HepG2 (cell line): Measurements from ENCODE around the gene DQX1. TPM values are rescaled to one million over a fixed set of nuclear protein-coding genes. Genes with fewer than 3 reads are reported as not detected.

Experiments
- ARID2 ChIP-seq: sonication (generic); formaldehyde crosslinking; IDR thresholded peaks from 2 replicates; pipeline ENCODE4 v1.8.1; 2022; ENCODE audit warnings: mild to moderate bottlenecking, missing genetic modification reagents, borderline replicate concordance
- BORCS8-MEF2B ChIP-seq: sonication (generic); formaldehyde crosslinking; IDR thresholded peaks from 2 replicates; pipeline ENCODE4 v1.8.0; 2022; ENCODE audit warnings: mild to moderate bottlenecking, missing genetic modification reagents
- ESRRA ChIP-seq: sonication (generic); formaldehyde crosslinking; IDR thresholded peaks from 2 replicates; pipeline ENCODE4 v1.5.1; 2020; ENCODE audit warnings: mild to moderate bottlenecking, low read depth, missing genetic modification reagents
- FOXP4 ChIP-seq: sonication (generic); formaldehyde crosslinking; IDR thresholded peaks from 2 replicates; pipeline ENCODE4 v1.4.0; 2020; ENCODE audit warnings: missing genetic modification reagents
- HMG20B ChIP-seq: conservative IDR thresholded peaks from 2 replicates; pipeline ENCODE4 v1.6.1; 2016; ENCODE audit warnings: missing genetic modification reagents, missing compliant biosample characterization
- JUNB ChIP-seq: sonication (generic); formaldehyde crosslinking; IDR thresholded peaks from 2 replicates; pipeline ENCODE4 v1.8.0; 2022; ENCODE audit warnings: missing genetic modification reagents, mild to moderate bottlenecking, borderline replicate concordance
- KDM5A ChIP-seq: fragments of 200-600 bp; sonication (generic); IDR thresholded peaks from 2 replicates; pipeline ENCODE4 v1.7.0; 2018; ENCODE audit warnings: antibody characterized with exemption, mild to moderate bottlenecking, low read length, borderline replicate concordance
- SCMH1 ChIP-seq: sonication (generic); formaldehyde crosslinking; IDR thresholded peaks from 2 replicates; pipeline ENCODE4 v1.9.0; 2021; ENCODE audit warnings: missing genetic modification reagents, mild to moderate bottlenecking, borderline replicate concordance
- ZNF549 ChIP-seq: sonication (generic); formaldehyde crosslinking; IDR thresholded peaks from 2 replicates; pipeline ENCODE4 v1.5.0; 2020; ENCODE audit warnings: missing genetic modification reagents
- ZNF770 ChIP-seq: sonication (generic); formaldehyde crosslinking; IDR thresholded peaks from 2 replicates; pipeline ENCODE4 v1.5.0; 2020; ENCODE audit warnings: mild to moderate bottlenecking, missing genetic modification reagents
- ZNF788 ChIP-seq: sonication (generic); formaldehyde crosslinking; IDR thresholded peaks from 2 replicates; pipeline ENCODE4 v1.5.0; 2020; ENCODE audit warnings: mild to moderate bottlenecking, missing genetic modification reagents, borderline replicate concordance
- ZSCAN25 ChIP-seq: sonication (generic); formaldehyde crosslinking; IDR thresholded peaks from 2 replicates; pipeline ENCODE4 v1.8.0; 2022; ENCODE audit warnings: mild to moderate bottlenecking, missing genetic modification reagents
- polyA plus RNA-seq, 8 experiments: library from polyadenylated mRNA; depleted of rRNA in 3 of 8; stranded (reverse) in 7 of 8; unstranded in 1 of 8; fragments of >200 nt; fragmentation: Illumina TruSeq in 4 of 8; extraction: Trizol in 4 of 8; gene quantifications; 2 replicates each; pipeline versions ENCODE4 v1.2.1 to v1.2.3, GENCODE V29; 2011 to 2016; ENCODE audit warnings: low read depth in 4 of 8, missing spikeins in 1 of 8, mixed read lengths in 1 of 8; ENCODE audit not compliant: insufficient read depth in 1 of 8
- total RNA-seq, 5 experiments: library from RNA; depleted of rRNA; stranded (reverse); fragments of >200 nt; fragmentation: Illumina TruSeq; extraction: Trizol; gene quantifications; 2 replicates each; pipeline ENCODE4 v1.2.3, GENCODE V29; 2016; ENCODE audit warnings: low read depth in 1 of 5
- TF ChIP-seq, protein P1 (sequence below): IDR thresholded peaks from 2 replicates; pipeline ENCODE4 v1.6.1; 2012; ENCODE audit warnings: inconsistent platforms
- TF ChIP-seq, protein P2 (sequence below): fragments of 450-650 bp; IDR thresholded peaks from 2 replicates; pipeline ENCODE4 v1.6.1; 2016
- TF ChIP-seq, protein P3 (sequence below): sonication (generic); formaldehyde crosslinking; IDR thresholded peaks from 2 replicates; pipeline ENCODE4 v1.8.0; 2022; ENCODE audit warnings: missing genetic modification reagents, mild to moderate bottlenecking, inconsistent platforms, borderline replicate concordance
- TF ChIP-seq, protein P4 (sequence below): sonication (generic); formaldehyde crosslinking; IDR thresholded peaks from 2 replicates; pipeline ENCODE4 v1.4.0; 2020; ENCODE audit warnings: missing genetic modification reagents, borderline replicate concordance

The DQX1 gene
- total and polyA plus RNA-seq, 2 of the 13 experiments (the other 11 are each of a cell fraction or from before 2014, with no cell fraction given), result 27.6 to 89.8 TPM

DNA sequence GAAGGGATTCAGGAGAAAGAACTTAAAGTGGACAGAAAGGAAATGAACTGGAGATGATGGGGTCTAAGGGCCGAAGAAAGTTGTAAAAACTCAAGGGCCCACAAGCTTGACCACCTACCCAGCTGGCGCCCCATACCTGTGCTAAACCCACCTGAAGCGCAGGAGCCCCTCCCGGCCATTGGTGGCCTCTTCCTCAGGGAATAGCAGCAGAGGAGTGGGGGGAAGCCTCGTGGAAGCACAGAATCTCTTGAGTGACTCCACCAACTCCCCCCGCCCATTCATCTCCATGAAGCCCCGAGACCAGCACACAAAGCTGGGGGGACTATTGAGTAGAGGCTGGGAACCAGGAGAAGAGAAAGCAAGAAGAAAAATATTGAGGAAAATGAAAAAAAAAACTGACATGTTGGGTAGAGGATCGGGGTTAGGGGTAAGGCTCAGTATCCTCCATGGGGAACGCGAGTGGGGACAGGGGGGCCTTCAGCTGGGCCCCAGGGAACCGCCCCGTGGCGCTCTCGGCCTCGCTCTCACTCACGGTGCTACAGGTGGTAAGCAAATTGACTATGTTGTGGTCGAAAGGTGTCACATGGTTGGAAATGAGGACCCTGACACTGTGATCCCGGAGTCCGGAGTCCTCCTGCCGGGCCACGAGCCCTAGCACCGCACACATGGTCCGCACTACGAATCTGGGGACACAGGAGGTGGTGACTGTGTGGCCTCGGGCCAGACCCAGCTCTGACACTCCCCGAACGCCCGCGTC, 2.7 kb upstream of the DQX1 start (continued):
- TF ChIP-seq ZNF788 (CRISPR knock-in tag), result no peak
- TF ChIP-seq, protein P1, sequence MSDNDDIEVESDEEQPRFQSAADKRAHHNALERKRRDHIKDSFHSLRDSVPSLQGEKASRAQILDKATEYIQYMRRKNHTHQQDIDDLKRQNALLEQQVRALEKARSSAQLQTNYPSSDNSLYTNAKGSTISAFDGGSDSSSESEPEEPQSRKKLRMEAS, result peak; percentile 91
- no peak for TF ChIP-seq FOXP4
- TF ChIP-seq KDM5A, result no peak
- TF ChIP-seq, protein P2, sequence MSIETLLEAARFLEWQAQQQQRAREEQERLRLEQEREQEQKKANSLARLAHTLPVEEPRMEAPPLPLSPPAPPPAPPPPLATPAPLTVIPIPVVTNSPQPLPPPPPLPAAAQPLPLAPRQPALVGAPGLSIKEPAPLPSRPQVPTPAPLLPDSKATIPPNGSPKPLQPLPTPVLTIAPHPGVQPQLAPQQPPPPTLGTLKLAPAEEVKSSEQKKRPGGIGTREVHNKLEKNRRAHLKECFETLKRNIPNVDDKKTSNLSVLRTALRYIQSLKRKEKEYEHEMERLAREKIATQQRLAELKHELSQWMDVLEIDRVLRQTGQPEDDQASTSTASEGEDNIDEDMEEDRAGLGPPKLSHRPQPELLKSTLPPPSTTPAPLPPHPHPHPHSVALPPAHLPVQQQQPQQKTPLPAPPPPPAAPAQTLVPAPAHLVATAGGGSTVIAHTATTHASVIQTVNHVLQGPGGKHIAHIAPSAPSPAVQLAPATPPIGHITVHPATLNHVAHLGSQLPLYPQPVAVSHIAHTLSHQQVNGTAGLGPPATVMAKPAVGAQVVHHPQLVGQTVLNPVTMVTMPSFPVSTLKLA, result peak; percentile 70
- TF ChIP-seq ZNF770 (CRISPR knock-in tag), result no peak
- peak; percentile 81 for TF ChIP-seq ARID2 (CRISPR knock-in tag)
- TF ChIP-seq JUNB (CRISPR knock-in tag), result no peak
- peak; percentile 80; the same call in 1 of the 2 replicates for TF ChIP-seq BORCS8-MEF2B (CRISPR knock-in tag)
- TF ChIP-seq SCMH1 (CRISPR knock-in tag), result no peak
- 0 out of 2 replicates have a peak, but pooled peaks have one; percentile 3 for TF ChIP-seq ZSCAN25 (CRISPR knock-in tag)
- TF ChIP-seq, protein P3, sequence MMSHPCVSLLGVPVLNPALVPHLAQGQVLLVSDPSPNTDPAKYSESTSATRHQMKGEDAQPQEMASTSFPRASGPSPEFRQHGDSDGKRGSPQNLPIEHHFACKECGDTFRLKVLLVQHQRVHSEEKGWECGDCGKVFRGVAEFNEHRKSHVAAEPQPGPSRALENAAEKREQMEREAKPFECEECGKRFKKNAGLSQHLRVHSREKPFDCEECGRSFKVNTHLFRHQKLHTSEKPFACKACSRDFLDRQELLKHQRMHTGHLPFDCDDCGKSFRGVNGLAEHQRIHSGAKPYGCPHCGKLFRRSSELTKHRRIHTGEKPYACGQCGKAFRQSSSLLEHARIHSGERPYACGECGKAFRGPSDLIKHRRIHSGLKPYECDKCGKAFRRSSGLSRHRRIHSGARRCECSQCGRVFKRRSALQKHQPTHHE (CRISPR knock-in tag), result no peak
- TF ChIP-seq HMG20B (CRISPR knock-in tag), result no peak
- no peak for TF ChIP-seq ZNF549
- TF ChIP-seq, protein P4, sequence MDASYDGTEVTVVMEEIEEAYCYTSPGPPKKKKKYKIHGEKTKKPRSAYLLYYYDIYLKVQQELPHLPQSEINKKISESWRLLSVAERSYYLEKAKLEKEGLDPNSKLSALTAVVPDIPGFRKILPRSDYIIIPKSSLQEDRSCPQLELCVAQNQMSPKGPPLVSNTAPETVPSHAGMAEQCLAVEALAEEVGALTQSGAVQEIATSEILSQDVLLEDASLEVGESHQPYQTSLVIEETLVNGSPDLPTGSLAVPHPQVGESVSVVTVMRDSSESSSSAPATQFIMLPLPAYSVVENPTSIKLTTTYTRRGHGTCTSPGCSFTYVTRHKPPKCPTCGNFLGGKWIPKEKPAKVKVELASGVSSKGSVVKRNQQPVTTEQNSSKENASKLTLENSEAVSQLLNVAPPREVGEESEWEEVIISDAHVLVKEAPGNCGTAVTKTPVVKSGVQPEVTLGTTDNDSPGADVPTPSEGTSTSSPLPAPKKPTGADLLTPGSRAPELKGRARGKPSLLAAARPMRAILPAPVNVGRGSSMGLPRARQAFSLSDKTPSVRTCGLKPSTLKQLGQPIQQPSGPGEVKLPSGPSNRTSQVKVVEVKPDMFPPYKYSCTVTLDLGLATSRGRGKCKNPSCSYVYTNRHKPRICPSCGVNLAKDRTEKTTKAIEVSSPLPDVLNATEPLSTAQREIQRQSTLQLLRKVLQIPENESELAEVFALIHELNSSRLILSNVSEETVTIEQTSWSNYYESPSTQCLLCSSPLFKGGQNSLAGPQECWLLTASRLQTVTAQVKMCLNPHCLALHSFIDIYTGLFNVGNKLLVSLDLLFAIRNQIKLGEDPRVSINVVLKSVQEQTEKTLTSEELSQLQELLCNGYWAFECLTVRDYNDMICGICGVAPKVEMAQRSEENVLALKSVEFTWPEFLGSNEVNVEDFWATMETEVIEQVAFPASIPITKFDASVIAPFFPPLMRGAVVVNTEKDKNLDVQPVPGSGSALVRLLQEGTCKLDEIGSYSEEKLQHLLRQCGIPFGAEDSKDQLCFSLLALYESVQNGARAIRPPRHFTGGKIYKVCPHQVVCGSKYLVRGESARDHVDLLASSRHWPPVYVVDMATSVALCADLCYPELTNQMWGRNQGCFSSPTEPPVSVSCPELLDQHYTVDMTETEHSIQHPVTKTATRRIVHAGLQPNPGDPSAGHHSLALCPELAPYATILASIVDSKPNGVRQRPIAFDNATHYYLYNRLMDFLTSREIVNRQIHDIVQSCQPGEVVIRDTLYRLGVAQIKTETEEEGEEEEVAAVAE (CRISPR knock-in tag), result no peak
- TF ChIP-seq ESRRA (CRISPR knock-in tag), result 0 out of 2 replicates have a peak, but pooled peaks have one; percentile 8
